GM21619 (cell line): Measurements from ENCODE around the gene CCNG2.
"Not testable (repeated sequence)": the region's sequence is repeated elsewhere in the genome, so short reads cannot be mapped to it uniquely, and the experiment has no call there.

Experiments used
- ATAC-seq: cut with Tn5 transposase; IDR thresholded peaks from one replicate; pipeline ENCODE4 v1.9.1; 2021; ENCODE audit not compliant: unreplicated experiment

CCNG2 gene

GRCh38 chr4:77156912-77157858 is at the start of gene CCNG2:
Gene CCNG2 (plus strand): TSS chr4:77157207. CDS start chr4:77158533, 1,326 bp downstream.
- ATAC-seq: peak; percentile 21

GRCh38 chr4:77110730-77111129 is 46.3 kb upstream of the CCNG2 start:
- ATAC-seq: no peak

- ATAC-seq: no peak
These were observed 43.9 kb upstream of the CCNG2 start for GRCh38 chr4:77113069-77113468.

- no peak for ATAC-seq
These were observed 39.3 kb upstream of the CCNG2 start for GRCh38 chr4:77117721-77118120.

GRCh38 chr4:77120886-77121508 is 36.0 kb upstream of the CCNG2 start:
- ATAC-seq: peak; percentile 78

- ATAC-seq: no peak
These were observed 35.2 kb upstream of the CCNG2 start for GRCh38 chr4:77121736-77122240.

- ATAC-seq: no peak
These were observed 34.4 kb upstream of the CCNG2 start for GRCh38 chr4:77122656-77123055.

GRCh38 chr4:77123411-77123810 is 33.6 kb upstream of the CCNG2 start:
- ATAC-seq: no peak

- ATAC-seq: no peak
These were observed 32.4 kb upstream of the CCNG2 start for GRCh38 chr4:77124576-77124975.

- ATAC-seq: no peak
These were observed 31.0 kb upstream of the CCNG2 start for GRCh38 chr4:77125961-77126360.

- ATAC-seq: peak; percentile 96
These were observed 30.2 kb upstream of the CCNG2 start for GRCh38 chr4:77126809-77127208.

- ATAC-seq: peak; percentile 67
These were observed 29.8 kb upstream of the CCNG2 start for GRCh38 chr4:77127215-77127614.

GRCh38 chr4:77127837-77128621 is 29.0 kb upstream of the CCNG2 start:
- ATAC-seq: no peak

- ATAC-seq: no peak
These were observed 24.2 kb upstream of the CCNG2 start for GRCh38 chr4:77132652-77133312.

GRCh38 chr4:77137448-77137847 is 19.6 kb upstream of the CCNG2 start:
- not testable (repeated sequence) for ATAC-seq

GRCh38 chr4:77141964-77142645 is 14.9 kb upstream of the CCNG2 start:
- no peak for ATAC-seq

- no peak for ATAC-seq
These were observed 14.4 kb upstream of the CCNG2 start for GRCh38 chr4:77142646-77143028.

- ATAC-seq: no peak
These were observed 13.9 kb upstream of the CCNG2 start for GRCh38 chr4:77143091-77143490.

- no peak for ATAC-seq
These were observed 11.2 kb upstream of the CCNG2 start for GRCh38 chr4:77145842-77146185.
